ENCODE data around the gene NMNAT1.
"Not testable (repeated sequence)": the region's sequence is repeated elsewhere in the genome, so short reads cannot be mapped to it uniquely, and the experiment has no call there.

Gene NMNAT1

GRCh38 chr1:10007169-10007568 lies 63.9 kb downstream of the NMNAT1 start:
- Histone ChIP-seq H3K4me1 (ENCODE audit: insufficient read depth, poor library complexity, severe bottlenecking) (no peaks in the 10 kb centered on the region), H3K27me3 (ENCODE audit: insufficient read depth, poor library complexity, severe bottlenecking) (no peaks in the 10 kb centered on the region), H3K36me3 (ENCODE audit: low read depth) (no peaks in the 10 kb centered on the region), H3K9me3 (ENCODE audit: severe bottlenecking) (no peaks in the 10 kb centered on the region), H3K4me3 (ENCODE audit: severe bottlenecking) (no peak overlapping the region), H3K27ac (ENCODE audit: poor library complexity, severe bottlenecking) (no peak overlapping the region)
- ATAC-seq (ENCODE audit: low read depth) (no peak), DNase-seq (ENCODE audit: low spot score) (no peak)
- no peak for TF ChIP-seq CTCF (IDR thresholded peaks at IDR 0.05; ENCODE audit: poor library complexity, severe bottlenecking)

GRCh38 chr1:10014016-10014415 lies 70.7 kb downstream of the NMNAT1 start:
- Histone ChIP-seq H3K4me1 (ENCODE audit: insufficient read depth, poor library complexity, severe bottlenecking) (no peaks in the 10 kb centered on the region), H3K9me3 (ENCODE audit: severe bottlenecking) (no peaks in the 10 kb centered on the region), H3K27me3 (ENCODE audit: insufficient read depth, poor library complexity, severe bottlenecking) (no peaks in the 10 kb centered on the region), H3K27ac (ENCODE audit: poor library complexity, severe bottlenecking) (no peak overlapping the region), H3K4me3 (ENCODE audit: severe bottlenecking) (no peak overlapping the region), H3K36me3 (ENCODE audit: low read depth) (no peaks in the 10 kb centered on the region)
- ATAC-seq (ENCODE audit: low read depth), result no peak
- no peak for TF ChIP-seq CTCF (IDR thresholded peaks at IDR 0.05; ENCODE audit: poor library complexity, severe bottlenecking)
- DNase-seq (ENCODE audit: low spot score), result no peak

GRCh38 chr1:10019561-10019960 lies 76.3 kb downstream of the NMNAT1 start:
- Histone ChIP-seq H3K27me3 (ENCODE audit: insufficient read depth, poor library complexity, severe bottlenecking) (no peaks in the 10 kb centered on the region), H3K4me3 (ENCODE audit: severe bottlenecking) (no peak overlapping the region), H3K9me3 (ENCODE audit: severe bottlenecking) (no peaks in the 10 kb centered on the region), H3K27ac (ENCODE audit: poor library complexity, severe bottlenecking) (no peak overlapping the region), H3K36me3 (ENCODE audit: low read depth) (no peaks in the 10 kb centered on the region), H3K4me1 (ENCODE audit: insufficient read depth, poor library complexity, severe bottlenecking) (no peaks in the 10 kb centered on the region)
- DNase-seq (ENCODE audit: low spot score), result no peak
- no peak for ATAC-seq (ENCODE audit: low read depth)
- no peak for TF ChIP-seq CTCF (IDR thresholded peaks at IDR 0.05; ENCODE audit: poor library complexity, severe bottlenecking)

- TF ChIP-seq CTCF (IDR thresholded peaks at IDR 0.05; ENCODE audit: poor library complexity, severe bottlenecking), result no peak
These were observed 76.8 kb downstream of the NMNAT1 start for GRCh38 chr1:10020086-10020485.

GRCh38 chr1:10020678-10021077 lies 77.4 kb downstream of the NMNAT1 start:
- not testable (repeated sequence) for H3K36me3 ChIP-seq (ENCODE audit: low read depth); H3K27me3 ChIP-seq (ENCODE audit: insufficient read depth, poor library complexity, severe bottlenecking); H3K4me1 ChIP-seq (ENCODE audit: insufficient read depth, poor library complexity, severe bottlenecking); H3K9me3 ChIP-seq (ENCODE audit: severe bottlenecking); H3K4me3 ChIP-seq (ENCODE audit: severe bottlenecking); DNase-seq (ENCODE audit: low spot score); ATAC-seq (ENCODE audit: low read depth); H3K27ac ChIP-seq (ENCODE audit: poor library complexity, severe bottlenecking)

More at GRCh38 chr1:10020086-10020485, 76.8 kb downstream of the NMNAT1 start:
- H3K27me3 ChIP-seq (ENCODE audit: insufficient read depth, poor library complexity, severe bottlenecking), result no peaks in the 10 kb centered on the region
- no peaks in the 10 kb centered on the region for H3K4me1 ChIP-seq (ENCODE audit: insufficient read depth, poor library complexity, severe bottlenecking)
- no peak overlapping the region for H3K27ac ChIP-seq (ENCODE audit: poor library complexity, severe bottlenecking)
- ATAC-seq (ENCODE audit: low read depth) (no peak), DNase-seq (ENCODE audit: low spot score) (no peak)
- no peaks in the 10 kb centered on the region for H3K9me3 ChIP-seq (ENCODE audit: severe bottlenecking)
- no peak overlapping the region for H3K4me3 ChIP-seq (ENCODE audit: severe bottlenecking)
- no peaks in the 10 kb centered on the region for H3K36me3 ChIP-seq (ENCODE audit: low read depth)

GRCh38 chr1:10021992-10022391 lies 78.7 kb downstream of the NMNAT1 start:
- DNase-seq (ENCODE audit: low spot score); H3K4me3 ChIP-seq (ENCODE audit: severe bottlenecking); H3K36me3 ChIP-seq (ENCODE audit: low read depth); H3K9me3 ChIP-seq (ENCODE audit: severe bottlenecking); H3K27ac ChIP-seq (ENCODE audit: poor library complexity, severe bottlenecking); ATAC-seq (ENCODE audit: low read depth); H3K27me3 ChIP-seq (ENCODE audit: insufficient read depth, poor library complexity, severe bottlenecking); H3K4me1 ChIP-seq (ENCODE audit: insufficient read depth, poor library complexity, severe bottlenecking): not testable (repeated sequence)

All from RWPE2 (cell line).